ENCODE data around the gene LRP6. TPM values are rescaled to one million over a fixed set of nuclear protein-coding genes. Genes with fewer than 3 reads are reported as not detected.
A peak's percentile ranks its signal among the peaks of the same experiment; 100 is the strongest.

Gene LRP6
- total RNA-seq, 1 donor from 2014 or later: 15.2 TPM

DNA sequence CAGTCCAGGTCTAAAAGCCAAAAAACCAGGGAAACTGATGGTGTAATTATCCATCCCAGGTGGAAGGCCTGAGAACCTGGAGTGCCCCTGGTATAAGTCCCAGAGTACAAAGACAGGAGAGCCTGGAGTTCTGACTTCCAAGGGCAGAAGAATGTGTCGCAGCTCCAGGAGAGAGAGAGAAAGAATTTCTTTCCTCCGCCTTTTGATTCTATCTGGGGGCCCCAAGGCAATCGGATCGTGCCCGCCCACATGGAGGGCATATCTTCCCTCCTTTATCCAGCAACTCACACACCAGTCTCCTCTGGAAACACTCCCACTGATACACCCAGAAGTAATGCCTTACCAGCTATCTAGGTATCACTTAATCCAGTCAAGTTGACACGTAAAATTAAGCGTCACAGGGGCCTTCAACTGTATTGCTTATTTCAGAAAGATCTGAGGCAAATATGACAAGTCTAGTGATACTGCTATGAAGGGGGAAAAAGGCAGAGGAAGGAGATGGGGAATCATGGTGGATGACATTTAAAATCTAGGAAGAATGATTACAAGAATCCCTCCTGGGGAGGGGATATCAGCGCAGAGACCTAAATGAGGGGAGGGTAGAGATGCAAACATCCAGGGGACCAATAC, 30.5 kb upstream of the LRP6 start:
- H3K27me3 ChIP-seq (ENCODE audit: control insufficient read depth, insufficient read depth, low read length): no peaks in the 10 kb centered on the region
- TF ChIP-seq, protein P1, sequence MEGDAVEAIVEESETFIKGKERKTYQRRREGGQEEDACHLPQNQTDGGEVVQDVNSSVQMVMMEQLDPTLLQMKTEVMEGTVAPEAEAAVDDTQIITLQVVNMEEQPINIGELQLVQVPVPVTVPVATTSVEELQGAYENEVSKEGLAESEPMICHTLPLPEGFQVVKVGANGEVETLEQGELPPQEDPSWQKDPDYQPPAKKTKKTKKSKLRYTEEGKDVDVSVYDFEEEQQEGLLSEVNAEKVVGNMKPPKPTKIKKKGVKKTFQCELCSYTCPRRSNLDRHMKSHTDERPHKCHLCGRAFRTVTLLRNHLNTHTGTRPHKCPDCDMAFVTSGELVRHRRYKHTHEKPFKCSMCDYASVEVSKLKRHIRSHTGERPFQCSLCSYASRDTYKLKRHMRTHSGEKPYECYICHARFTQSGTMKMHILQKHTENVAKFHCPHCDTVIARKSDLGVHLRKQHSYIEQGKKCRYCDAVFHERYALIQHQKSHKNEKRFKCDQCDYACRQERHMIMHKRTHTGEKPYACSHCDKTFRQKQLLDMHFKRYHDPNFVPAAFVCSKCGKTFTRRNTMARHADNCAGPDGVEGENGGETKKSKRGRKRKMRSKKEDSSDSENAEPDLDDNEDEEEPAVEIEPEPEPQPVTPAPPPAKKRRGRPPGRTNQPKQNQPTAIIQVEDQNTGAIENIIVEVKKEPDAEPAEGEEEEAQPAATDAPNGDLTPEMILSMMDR (IDR thresholded peaks at IDR 0.05; ENCODE audit: insufficient read depth, low read length, poor library complexity, severe bottlenecking): no peak
- no peak overlapping the region for H3K4me3 ChIP-seq (ENCODE audit: low read depth, low read length)
- H3K36me3 ChIP-seq (ENCODE audit: control insufficient read depth, insufficient read depth, low read length): no peaks in the 10 kb centered on the region
- DNase-seq (ENCODE audit: low read depth): no peak

DNA sequence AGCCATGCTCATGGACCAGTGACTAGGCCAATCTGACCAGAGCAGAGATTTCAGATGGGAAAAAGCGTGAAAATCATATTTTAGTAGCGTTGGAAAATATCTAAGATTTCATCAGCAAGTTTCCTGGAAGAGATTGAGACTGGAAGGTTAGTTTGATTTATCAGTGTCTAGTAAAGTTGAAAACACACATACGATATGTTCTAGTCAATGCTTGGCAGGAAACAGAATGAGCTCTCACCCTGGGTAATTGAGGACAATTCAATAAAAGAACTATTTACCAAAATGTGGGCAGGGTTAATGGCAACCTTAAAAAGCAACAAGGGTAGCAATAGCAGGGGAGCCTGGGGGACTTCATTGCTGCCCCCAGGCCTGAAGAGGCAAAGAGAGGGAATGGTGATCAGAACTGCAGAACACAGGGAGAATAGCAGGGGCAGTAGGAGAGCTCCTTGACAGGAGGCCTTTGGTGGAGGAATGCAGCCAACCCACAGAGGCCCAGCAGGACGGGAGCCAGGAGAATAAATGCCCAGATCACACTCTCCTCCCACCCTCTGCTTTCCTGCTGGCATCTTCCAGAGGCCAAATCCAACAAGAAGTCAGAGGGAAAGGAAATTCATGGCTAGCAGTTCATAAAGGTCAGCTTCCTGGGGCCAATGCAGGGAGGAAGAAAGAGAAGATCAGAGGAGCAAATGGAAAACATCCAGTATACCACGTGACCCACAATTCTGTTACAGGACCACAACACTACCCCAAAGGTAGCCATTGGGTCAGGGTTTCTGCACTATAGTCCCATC, 27.6 kb upstream of the LRP6 start:
- DNase-seq (ENCODE audit: low read depth): no peak
- H3K36me3 ChIP-seq (ENCODE audit: control insufficient read depth, insufficient read depth, low read length): no peaks in the 10 kb centered on the region
- TF ChIP-seq, protein P1 (IDR thresholded peaks at IDR 0.05; ENCODE audit: insufficient read depth, low read length, poor library complexity, severe bottlenecking): no peak

DNA sequence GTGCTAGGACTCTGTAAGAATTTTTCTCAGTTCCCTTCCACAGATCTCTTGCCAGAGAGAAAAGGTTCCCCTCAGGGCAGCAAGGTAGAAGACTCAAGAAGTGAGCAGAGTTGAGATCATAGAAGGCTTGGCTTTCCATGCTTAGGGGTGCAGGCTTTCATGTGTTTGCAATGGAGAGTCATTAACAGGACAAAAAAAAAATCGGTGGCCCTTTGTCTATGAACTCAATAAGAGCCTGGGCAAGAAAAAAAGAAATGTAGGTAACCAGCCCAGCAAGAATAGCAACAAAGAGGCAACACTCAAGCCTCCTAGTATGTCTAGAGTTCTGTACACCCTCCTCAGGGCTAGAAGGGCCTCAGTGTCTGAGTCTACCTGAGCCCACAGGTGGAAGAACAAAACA, 23.4 kb upstream of the LRP6 start:
- TF ChIP-seq, protein P1 (IDR thresholded peaks at IDR 0.05; ENCODE audit: insufficient read depth, low read length, poor library complexity, severe bottlenecking): no peak
- no peak for DNase-seq (ENCODE audit: low read depth)
- H3K27me3 ChIP-seq (ENCODE audit: control insufficient read depth, insufficient read depth, low read length): no peaks in the 10 kb centered on the region

More for the DNA sequence above, 27.6 kb upstream of the LRP6 start:
- H3K4me3 ChIP-seq (ENCODE audit: low read depth, low read length): no peak overlapping the region
- no peaks in the 10 kb centered on the region for H3K27me3 ChIP-seq (ENCODE audit: control insufficient read depth, insufficient read depth, low read length)

DNA sequence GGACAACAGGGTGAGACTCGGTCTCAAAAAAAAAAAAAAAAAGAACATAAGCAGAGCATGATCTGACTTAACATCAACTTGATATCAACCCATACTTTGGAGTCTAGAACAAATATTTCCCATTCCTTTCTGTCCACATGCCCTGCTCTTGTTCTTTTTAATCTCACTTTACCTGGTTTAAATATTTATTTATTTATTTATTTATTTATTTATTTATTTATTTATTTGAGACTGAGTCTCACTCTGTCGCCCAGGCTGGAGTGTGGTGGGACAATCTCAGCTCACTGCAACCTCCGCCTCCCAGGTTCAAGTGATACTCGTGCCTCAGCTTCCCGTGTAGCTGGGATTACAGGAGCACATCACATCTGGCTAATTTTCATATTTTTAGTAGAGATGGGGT, 19.6 kb upstream of the LRP6 start:
- Histone ChIP-seq H3K27me3 (ENCODE audit: control insufficient read depth, insufficient read depth, low read length) (no peaks in the 10 kb centered on the region), H3K4me3 (ENCODE audit: low read depth, low read length) (no peak overlapping the region), H3K36me3 (ENCODE audit: control insufficient read depth, insufficient read depth, low read length) (no peaks in the 10 kb centered on the region)
- no peak for DNase-seq (ENCODE audit: low read depth)
- TF ChIP-seq, protein P1 (IDR thresholded peaks at IDR 0.05; ENCODE audit: insufficient read depth, low read length, poor library complexity, severe bottlenecking): no peak

More for the DNA sequence above, 23.4 kb upstream of the LRP6 start:
- H3K4me3 ChIP-seq (ENCODE audit: low read depth, low read length): no peak overlapping the region
- H3K36me3 ChIP-seq (ENCODE audit: control insufficient read depth, insufficient read depth, low read length): no peaks in the 10 kb centered on the region

DNA sequence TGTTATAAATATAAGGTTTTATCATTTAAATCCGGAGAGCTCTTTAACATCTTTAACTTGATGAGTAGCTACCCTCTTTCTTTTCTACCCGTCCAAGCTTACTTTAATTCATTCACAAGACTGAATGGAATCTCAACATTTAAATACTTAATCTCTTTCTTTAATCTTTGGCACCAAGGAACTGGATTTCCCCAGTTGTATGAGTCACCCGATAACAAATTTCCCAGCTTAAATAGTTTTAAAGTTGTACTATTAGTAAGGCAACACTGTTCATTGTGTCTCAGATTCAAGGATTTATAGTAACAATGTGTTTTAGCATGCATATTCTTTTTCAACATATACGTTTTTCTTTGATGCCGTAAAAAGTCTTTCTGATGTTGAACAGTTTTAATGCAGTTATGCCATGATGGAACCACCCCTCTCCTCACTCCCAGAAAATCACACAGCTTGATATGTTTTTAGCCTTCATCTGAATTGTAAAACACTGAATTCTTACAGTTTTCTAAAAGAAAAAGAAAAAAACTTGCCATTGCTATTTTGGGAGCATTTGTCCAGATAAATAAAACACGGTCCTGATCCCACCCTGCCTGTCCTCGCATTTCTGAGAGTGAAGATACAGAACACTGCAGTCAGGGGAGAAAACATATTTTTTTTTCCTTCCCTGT, 16.0 kb upstream of the LRP6 start:
- Histone ChIP-seq H3K27me3 (ENCODE audit: control insufficient read depth, insufficient read depth, low read length) (no peaks in the 10 kb centered on the region), H3K4me3 (ENCODE audit: low read depth, low read length) (no peak overlapping the region), H3K36me3 (ENCODE audit: control insufficient read depth, insufficient read depth, low read length) (no peaks in the 10 kb centered on the region)
- peak; percentile 42 for DNase-seq (ENCODE audit: low read depth)
- TF ChIP-seq, protein P1 (IDR thresholded peaks at IDR 0.05; ENCODE audit: insufficient read depth, low read length, poor library complexity, severe bottlenecking): no peak
